ENCODE results near the gene RNF38. TPM values are rescaled to one million over a fixed set of nuclear protein-coding genes. Genes with fewer than 3 reads are reported as not detected.

RNF38 gene
- total RNA-seq, 1 experiment from 2014 or later: 60.2 TPM

GRCh38 chr9:36319183-36319582, 80.9 kb downstream of the RNF38 start:
- Mint-ChIP-seq H3K27ac (peak overlapping the region in 1 of 3 experiments; percentile 79; a peak in 1 of 7 replicates), H3K4me3 (no peak overlapping the region), H3K4me1 (peaks cover 25 to 42% of the 10 kb centered on the region in 2 experiments), H3K27me3 (ENCODE audit: low read depth) (no peaks in the 10 kb centered on the region; the same call in 1 of the 2 replicates), H3K9me3 (no peaks in the 10 kb centered on the region), H3K36me3 (ENCODE audit: insufficient read depth in 1 of 3, low read depth in 3 of 3) (no peaks in the 10 kb centered on the region; a peak in 1 of 7 replicates)
- H2BK15ac ChIP-seq (ENCODE audit: low read depth, low read length): no peak overlapping the region
- H4K20me1 ChIP-seq (ENCODE audit: control insufficient read depth, insufficient read depth, insufficient read length): no peaks in the 10 kb centered on the region
- H3K9ac ChIP-seq (ENCODE audit: extremely low read depth, insufficient read length, low read length): no peak overlapping the region
- no peak overlapping the region for H2AFZ ChIP-seq (ENCODE audit: low read length)
- no peak overlapping the region for H3K23ac ChIP-seq (ENCODE audit: insufficient read length, low read depth, low read length)
- no peaks in the 10 kb centered on the region for H3K9me3 ChIP-seq (ENCODE audit: control insufficient read depth, low read depth, low read length)
- no peak overlapping the region for H3K18ac ChIP-seq (ENCODE audit: insufficient read length, low read depth, low read length)
- H3K4me2 ChIP-seq (ENCODE audit: insufficient read depth, insufficient read length, low read length): no peak overlapping the region
- no peak overlapping the region for H3T11ph ChIP-seq (ENCODE audit: low read length)
- no peak overlapping the region for H4K8ac ChIP-seq (replicated peaks; ENCODE audit: insufficient read length, low read depth, low read length)
- TF ChIP-seq CTCF (conservative IDR thresholded peaks at IDR 0.05): no peak
- H3K4ac ChIP-seq (ENCODE audit: low read depth, low read length): no peak overlapping the region
- H3K27me3 ChIP-seq (ENCODE audit: insufficient read depth, low read length): no peaks in the 10 kb centered on the region
- no CpG with 5 or more reads among the region's 7 CpGs for WGBS (ENCODE audit: extremely low coverage, insufficient read length, low lambda C conversion rate)
- H3K14ac ChIP-seq (ENCODE audit: insufficient read depth, low read length): no peak overlapping the region
- H2BK120ac ChIP-seq (ENCODE audit: low read depth, low read length, poor library complexity, severe bottlenecking): no peak overlapping the region
- H2AK5ac ChIP-seq (ENCODE audit: insufficient read length, low read length): no peak overlapping the region
- H2BK12ac ChIP-seq (ENCODE audit: insufficient read length, low read depth, low read length): no peak overlapping the region
- H3K56ac ChIP-seq (ENCODE audit: insufficient read length, low read depth, low read length): no peak overlapping the region
- H4K5ac ChIP-seq (ENCODE audit: insufficient read length, low read depth, low read length): no peak overlapping the region
- no peaks in the 10 kb centered on the region for H3K79me2 ChIP-seq (ENCODE audit: insufficient read depth, low read length)
- H3K27ac ChIP-seq (ENCODE audit: insufficient read length, low read depth, low read length): no peak overlapping the region
- H4K91ac ChIP-seq (ENCODE audit: insufficient read length, low read depth, low read length): no peak overlapping the region
- H3K79me1 ChIP-seq (ENCODE audit: insufficient read depth, low read depth, low read length, poor library complexity, severe bottlenecking): no peaks in the 10 kb centered on the region
- no peak overlapping the region for H2BK5ac ChIP-seq (ENCODE audit: insufficient read length, low read length)
- no peak for DNase-seq
- H3K23me2 ChIP-seq (ENCODE audit: insufficient read length, low read depth, low read length, poor library complexity, severe bottlenecking): no peaks in the 10 kb centered on the region
- H3K4me1 ChIP-seq (ENCODE audit: insufficient read depth, low read length): no peaks in the 10 kb centered on the region; the same call in 1 of the 2 replicates
- H2BK20ac ChIP-seq (ENCODE audit: low read depth, low read length, poor library complexity, severe bottlenecking): no peak overlapping the region
